Measurements from ENCODE around the gene MMD.
"Not testable (repeated sequence)": the region's sequence is repeated elsewhere in the genome, so short reads cannot be mapped to it uniquely, and the experiment has no call there.

The MMD gene

DNA sequence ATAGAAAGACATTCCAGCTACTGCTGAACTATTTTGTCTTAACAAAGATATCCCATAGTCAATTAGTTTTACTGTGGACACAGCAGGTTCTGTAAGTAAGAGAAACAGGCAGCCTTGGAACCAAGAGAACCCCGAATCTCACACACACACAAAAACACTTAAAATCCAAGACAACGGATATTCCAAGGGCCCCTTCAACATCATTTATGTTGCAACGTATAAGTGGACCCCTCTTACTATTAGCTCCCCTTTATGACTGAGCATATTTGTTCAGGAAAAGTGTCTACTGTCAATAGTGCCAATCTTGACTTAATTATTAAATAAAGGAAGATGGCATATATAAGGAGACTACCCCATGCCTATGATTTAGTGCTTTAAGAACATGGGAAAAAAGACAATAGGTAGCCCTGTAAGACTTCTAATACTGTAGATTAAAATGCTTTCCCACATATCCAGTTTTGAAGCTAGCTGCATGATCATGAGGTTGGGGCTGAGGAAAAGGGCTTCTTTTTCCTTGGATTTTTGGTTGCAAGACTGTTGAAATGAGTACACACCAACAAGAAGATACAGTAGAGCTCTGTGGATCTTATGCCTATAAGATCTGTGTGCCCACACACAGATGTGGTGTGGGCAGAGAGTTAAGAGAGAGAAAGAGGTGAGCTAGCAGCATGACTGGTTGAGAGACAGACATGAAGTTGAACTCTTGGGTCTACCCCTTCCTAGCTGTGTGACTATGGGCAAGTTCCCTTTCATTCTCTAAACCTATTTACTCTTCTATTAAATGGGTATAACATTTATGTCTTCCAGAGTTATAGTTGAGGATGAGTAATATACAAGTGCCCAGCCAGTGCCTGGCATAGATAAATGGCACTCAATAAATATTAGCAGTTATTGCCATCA, 3.0 kb downstream of the MMD start:
- DNase-seq = no peak

DNA sequence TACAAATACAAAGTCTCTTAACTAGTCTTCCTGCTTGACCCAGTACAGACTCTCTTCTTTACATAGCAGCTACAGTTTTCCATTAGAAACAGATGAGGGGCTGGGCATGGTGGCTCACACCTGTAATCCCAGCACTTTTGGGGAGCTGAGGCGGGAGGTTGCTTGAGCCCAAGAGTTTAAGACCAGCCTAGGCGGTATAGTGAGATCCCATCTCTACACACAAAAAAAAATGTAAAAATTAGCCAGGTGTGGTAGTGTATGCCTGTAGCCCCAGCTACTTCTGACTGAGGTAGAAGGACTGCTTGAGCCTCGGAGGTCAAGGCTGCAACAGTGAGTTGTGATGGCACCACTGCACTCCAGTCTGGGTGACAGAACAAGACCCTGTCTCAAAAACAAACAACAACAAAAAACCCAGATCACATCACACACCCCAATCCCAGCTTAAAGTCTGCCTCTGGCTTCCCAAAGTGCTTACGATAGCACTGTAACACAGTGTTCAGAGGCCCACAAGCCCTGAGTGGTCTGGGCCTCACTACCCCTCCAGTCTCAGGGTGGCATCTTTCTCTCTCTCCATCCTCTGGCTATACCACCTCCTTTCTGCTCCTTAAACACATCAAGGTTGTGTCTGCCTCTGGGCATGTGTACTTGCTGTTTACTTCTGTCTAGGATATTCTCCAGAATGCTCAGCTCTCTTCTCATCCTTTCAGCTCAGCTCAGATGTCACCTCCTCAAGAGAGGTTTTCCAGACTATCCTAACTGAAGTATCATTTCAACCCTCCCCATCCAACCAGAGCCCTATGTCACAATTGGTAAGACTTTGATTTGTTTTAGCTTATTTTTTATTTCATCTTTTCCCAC, 4.0 kb downstream of the MMD start:
- DNase-seq = no peak

DNA sequence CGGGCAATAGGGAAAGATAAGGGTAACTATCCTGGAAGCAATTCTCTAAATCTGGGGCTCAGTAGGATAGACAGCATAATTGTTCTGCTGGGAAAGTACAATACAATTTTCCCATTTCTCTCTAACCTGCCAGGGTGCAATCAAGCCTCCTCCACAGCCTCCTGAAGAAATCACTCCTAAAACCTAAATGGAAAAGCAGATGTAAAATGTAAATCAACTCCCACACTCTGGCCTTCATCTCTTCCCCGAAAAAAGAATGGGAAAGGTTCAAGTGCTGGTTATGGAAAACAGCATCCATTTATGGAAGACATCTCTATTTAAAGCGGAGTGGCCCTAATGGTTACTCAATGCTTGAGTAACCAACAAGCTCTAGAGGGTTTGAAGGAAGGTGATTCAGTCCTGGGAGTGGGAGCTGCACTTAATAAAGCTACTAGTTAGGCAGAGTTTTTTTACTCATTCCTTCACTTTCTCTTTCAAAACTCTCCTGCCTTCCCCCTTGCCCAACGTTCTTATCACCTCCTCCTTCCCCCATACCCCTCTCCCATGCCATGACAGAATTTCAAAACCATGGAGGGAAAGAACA, 5.1 kb downstream of the MMD start:
- no peak for DNase-seq

DNA sequence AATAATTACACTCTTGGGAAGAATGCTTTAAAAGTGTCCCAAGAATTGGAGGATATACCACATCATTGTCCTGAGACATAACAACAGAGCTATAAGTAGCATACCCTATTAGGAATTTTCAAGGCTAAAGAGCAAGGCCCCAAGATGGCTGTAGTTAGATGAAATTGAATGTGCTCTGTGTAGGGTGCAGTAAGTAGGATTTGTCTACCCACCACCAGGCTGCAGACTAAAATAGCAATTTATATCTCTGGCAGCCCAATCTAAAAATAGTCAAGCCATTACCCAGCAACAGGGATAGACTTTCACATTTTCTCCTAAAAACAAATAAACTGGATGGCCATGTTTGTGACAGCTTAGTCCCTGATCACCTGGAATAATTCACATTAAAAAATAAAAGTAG, 5.6 kb downstream of the MMD start:
- DNase-seq = no peak

DNA sequence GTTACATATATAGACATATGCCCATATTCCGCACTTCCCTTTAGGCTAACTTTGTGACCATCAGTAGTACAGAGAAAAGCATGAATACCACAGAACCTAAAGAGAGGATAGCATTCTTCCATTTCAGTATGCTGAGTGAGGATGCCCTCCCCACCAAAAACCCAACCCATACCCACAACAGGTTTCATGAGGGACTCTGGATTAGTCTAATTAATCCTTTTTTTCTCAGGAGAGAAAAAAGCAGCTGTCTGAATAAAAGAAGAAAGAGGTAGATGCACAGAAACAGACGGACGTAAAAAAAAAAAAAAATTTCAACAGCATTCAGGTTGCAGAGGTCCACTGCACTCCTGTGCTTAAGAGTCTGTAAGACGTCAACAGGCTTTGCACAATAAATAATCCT, 6.7 kb downstream of the MMD start:
- no peak for DNase-seq

DNA sequence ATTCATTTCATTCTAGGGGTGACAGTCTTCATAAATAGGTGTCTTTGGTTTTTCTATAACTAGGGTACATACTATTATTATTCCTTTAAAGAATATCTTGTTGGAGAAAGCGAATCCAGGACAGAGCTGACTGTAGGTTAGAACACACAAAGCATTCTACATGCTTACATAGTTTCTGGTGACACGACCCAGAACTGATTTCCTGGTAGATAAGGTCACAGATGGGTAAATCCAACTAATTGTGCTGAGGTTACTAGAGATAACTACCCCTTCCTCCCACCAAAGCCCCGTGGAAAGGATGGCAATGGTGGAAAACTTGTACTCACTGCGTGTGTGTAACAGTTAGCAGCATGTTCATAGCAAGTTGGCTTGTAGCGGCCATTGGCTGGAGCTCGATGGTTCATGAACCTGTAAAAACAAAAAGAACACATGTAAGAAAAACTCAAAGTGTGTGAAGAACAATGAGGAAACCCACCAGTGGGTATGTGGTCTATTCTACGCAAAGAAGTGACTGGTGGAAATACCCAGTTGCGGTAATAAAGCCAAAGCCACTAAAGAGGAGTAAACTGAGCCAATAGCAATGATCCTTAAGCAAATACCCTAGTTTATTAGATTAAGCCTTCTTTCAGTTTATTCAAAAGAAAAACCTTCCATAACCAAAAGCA, 7.7 kb downstream of the MMD start:
- no peak for DNase-seq

GRCh38 chr17:55411463-55411855, 10.2 kb downstream of the MMD start:
- no peak for DNase-seq

DNA sequence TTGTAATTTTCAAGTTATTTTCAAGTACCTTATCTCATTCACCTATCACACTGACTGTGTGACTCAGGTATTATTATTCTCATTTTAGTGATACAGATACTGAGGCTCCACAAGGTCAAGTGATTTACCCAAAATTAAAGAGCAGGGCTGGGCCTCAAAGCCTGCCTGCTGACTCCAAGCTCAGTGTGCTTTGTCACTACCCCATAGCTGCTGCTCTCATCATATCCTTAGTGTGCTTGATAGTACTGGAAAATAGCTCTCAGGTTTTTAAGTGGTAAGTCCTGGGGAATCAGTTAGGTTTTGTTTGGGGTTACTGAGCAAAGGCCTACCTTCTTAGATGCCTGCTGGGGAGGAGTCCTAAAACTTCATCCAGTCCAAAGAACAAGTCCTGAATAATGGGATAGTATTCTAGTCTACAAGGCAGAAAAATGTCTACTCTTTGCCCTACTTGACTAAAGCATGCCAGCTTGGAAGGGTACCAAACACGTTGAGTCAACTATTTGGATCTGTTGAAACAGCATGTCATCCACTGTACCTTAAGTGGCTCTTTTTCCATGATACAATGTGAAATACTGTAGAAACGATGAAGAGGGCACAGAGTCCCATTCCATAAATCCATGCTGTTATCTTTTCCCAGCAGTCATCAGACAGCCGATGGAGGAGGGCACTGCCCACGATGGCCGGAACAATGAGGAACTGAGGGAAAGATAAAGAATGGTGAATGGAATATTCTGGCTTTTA, 10.7 kb downstream of the MMD start:
- no peak for DNase-seq

- DNase-seq = no peak
These were observed 12.4 kb downstream of the MMD start for GRCh38 chr17:55409030-55409800.

- no peak for DNase-seq
These were observed 13.7 kb downstream of the MMD start for GRCh38 chr17:55407641-55408566.

DNA sequence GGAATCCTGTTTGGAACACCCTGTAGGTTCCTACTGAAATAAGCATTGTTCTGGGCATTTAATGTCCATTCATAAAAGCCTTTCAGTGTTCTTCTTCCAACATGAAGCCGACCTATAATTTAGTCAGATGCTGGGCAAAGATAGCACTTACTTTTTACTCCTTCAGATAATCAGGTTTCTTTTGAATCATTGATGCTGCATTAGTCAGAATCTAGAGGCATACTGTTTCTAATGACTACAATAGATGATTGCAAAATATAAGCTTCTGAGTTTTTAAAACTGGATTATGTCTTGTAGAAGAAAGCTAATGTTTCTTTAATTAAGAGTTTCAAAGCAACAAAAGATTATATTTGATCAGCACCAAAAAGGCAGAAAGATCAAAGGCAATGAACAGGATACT, 16.0 kb downstream of the MMD start:
- no peak for DNase-seq

- not testable (repeated sequence) for DNase-seq
These were observed 17.4 kb downstream of the MMD start for GRCh38 chr17:55404197-55404596.

DNA sequence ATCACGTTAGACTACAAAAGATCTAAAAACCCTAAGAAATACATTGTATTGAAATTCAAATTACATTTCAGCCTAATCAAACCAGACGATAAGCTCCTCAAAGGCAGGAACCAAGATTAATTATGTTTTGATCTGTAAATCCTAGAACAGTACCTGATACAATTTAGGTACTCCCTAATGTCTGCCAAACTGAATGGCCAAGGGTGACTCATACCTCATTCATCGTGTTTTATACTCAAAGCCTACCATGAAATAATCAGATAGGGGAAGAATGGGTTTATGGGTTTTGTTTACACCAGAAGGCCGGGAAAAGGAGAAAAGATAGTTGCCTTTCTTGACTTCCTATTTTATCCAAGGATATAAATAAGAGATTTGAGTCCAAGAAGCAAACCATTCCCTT, 19.3 kb downstream of the MMD start:
- DNase-seq = no peak

- no peak for DNase-seq
These were observed 22.9 kb downstream of the MMD start for GRCh38 chr17:55398689-55399088.

- DNase-seq = no peak
These were observed 25.7 kb downstream of the MMD start for GRCh38 chr17:55395803-55396505.

DNA sequence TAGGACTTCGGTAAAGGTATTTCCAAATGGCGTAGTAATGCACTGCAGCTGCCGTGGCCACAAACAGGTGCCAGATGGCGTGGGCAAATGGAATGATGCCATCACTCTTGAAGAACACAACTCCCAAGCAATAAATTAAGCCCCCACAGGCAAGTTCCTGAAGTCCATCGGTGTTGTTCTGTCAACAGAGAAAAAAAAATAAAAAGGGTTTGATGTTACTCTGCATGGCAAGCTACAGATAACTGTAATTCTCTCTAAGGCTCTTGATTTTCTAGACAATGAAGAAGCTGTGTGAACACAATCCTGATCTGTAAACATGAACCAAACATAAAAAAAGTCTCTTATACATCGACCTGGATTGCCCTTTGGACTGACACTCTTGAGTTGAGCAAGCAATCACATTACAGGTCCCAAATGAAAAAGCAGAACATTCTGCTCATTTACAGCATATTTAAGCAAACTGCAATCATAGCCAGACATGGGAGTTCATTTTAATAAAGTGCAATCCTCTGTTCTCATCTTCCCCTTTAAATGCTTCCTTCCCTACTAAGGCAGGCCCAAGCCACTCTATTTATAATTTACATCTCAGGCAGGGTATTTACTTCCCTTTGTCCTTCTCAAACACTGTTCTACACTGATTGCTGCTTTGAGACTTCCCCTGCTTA, 27.1 kb downstream of the MMD start:
- no peak for DNase-seq

DNA sequence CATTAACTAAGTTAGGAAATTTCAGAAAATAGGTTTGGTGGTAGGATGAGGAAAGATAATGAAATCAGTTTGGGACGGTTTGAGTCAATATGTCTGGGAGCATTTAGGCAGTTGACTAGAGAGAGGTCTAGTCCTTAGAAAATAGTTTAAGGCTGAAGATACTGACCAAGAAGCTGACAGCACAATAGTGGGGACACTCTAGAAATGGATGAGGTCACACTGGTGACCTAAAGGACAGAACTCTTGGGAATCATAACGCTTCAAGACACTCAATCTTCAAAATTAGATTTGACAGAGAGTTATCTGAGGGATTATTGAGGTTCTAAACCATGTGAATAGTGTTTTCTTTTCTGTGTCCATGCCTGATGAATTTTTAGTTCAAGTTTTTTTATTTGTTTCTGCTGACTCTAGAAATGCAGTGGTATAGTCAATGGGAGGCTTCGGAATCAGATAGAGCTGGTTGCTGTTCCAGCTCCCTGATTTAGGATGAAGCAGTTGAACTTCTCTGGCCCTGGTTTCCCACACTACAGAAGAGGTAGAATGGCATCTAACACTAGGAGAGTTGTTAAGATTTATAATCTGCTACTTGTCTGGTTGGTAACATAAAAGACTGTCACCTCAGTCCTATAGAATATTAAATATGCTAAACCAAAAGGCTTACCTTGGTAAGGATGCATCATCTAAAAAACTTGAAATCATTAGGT, 29.7 kb downstream of the MMD start:
- DNase-seq = no peak

DNA sequence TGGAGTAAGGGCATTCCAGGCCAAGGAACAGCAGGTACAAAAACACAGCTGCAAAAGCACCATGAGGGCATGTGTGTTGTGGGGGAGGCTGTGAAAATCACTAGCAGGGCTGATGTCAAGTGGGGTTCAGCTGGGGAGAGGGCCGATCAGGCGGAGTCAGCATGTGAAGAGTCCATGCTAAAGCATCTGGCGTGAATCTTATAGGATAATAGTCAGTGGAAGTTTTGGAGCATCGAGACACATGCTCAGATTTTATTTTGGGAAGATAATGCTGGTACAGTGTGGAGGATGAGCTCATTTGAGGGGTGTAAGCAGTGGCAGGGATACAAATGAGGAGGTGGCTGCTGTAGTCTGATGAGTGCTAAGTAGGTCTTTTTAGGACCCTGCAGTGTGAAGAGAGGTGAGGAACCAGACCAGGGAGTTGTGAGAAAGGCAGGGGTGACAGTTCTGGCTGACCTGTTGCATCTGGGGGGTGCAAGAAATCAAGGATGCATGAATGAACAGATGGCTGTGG, 30.3 kb downstream of the MMD start:
- no peak for DNase-seq

All from activated CD8-positive, alpha-beta memory T cell treated with anti-CD3 and anti-CD28 coated beads, Interleukin-2, amount 50 U/mL, for 48 hours (primary cell).